NCI-H526 (cell line): ENCODE data around the gene USP30.
"Not testable (repeated sequence)": the region's sequence is repeated elsewhere in the genome, so short reads cannot be mapped to it uniquely, and the experiment has no call there.

Source experiments
- DNase-seq, 2 experiments: peaks; one replicate each; lab custom pipeline; 2025; lab: John Stamatoyannopoulos, UW

The USP30 gene

DNA sequence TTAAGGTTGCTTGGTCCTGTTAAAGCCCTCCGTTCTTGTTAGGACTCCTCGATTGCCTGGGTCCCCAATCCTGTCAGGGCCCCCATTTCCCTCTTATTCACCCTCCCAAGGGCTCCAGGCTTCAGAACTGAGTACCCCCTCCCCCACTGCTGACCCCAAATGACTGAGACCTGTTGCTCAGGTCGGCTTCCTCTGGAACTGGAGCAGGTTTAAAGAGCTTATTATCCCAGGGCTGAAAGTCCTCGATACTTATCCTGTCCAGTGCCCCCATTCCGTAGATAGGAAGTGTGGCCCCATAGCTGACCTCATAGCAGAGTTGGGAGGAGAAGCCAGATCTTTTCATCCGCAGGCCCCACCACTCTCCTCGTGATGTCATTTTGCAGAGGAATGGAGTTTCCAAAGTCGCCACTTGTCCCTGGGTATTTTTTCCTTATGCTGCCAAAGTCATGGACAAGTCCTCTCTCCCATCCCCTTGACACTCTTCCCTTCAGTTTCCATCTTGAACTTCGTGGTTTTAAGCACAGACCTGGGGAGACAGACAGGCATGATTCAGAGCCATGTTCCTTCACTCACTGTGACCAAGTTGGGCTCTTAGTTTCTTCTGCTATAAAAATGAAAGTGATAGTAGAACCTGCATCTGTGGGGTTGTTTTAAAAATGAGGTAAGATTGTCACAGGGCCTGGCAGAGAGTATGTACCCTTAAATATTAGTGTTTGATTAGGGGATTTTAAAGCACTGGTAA lies 1.2 kb downstream of the USP30 start:
- no peak for DNase-seq

- DNase-seq, result not testable (repeated sequence)
These were observed 1.7 kb downstream of the USP30 start for GRCh38 chr12:109054124-109054513.

DNA sequence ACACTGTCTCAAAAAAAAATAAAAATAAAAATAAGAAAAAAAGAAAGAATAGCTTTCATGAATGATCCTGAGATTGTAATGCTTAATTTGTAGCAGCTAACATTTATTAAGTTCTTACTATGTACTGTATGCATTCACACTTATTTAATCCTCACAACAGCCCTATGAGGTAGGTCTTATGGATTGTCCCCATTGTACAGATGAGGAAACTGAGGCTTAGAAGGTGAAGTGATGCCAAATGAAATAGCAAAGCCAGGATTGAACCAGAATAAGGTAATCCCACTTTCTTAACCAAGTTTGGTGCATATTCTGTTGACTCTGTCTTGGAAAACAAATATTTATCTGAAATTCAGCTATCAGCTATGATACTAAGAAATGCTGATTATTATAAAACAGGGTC lies 2.1 kb downstream of the USP30 start:
- DNase-seq, result no peak

- no peak for DNase-seq
These were observed 4.5 kb downstream of the USP30 start for GRCh38 chr12:109056891-109057290.

DNA sequence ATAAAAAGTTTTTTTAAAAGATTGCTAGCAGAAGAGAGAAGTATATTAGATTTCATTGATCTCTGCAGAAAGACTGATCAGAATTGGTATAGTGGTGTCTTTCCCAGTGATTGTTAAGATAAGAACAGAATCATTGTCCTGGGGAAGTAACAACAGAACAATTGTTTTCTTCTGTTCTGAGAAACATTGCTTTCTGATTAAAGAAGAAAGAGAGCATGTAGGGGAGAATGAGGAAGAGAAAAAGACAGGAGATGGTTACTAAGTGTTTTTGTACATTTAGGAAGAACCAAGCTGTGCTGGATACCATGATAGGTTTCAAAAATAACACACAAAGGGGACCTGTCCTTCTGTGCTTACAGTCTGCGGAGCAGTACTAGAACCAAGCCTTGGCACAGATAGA lies 5.0 kb downstream of the USP30 start:
- DNase-seq, result no peak

GRCh38 chr12:109058773-109059172 lies 6.4 kb downstream of the USP30 start:
- DNase-seq, result no peak

DNA sequence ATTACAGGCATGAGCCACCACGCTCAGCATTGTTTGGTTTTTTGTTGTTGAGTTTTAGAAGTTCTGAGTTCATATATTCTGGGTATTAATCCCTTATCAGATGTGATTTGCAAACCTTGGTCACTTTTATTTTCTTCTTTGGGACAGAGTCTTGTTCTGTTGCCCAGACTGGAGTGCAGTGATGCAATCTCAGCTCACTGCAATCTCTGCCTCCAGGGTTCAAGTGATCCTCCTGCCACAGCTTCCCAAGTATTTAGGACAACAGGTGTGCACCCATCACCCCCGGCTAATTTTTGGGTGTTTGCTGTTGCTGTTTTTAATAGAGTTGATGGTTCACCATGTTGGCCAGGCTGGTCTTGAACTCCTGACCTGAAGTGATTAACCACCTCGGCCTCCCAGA lies 11.8 kb downstream of the USP30 start:
- DNase-seq, result no peak

- DNase-seq, result no peak
These were observed 12.9 kb downstream of the USP30 start for GRCh38 chr12:109065154-109065852.

- no peak for DNase-seq
These were observed 13.4 kb downstream of the USP30 start for GRCh38 chr12:109065853-109066193.

DNA sequence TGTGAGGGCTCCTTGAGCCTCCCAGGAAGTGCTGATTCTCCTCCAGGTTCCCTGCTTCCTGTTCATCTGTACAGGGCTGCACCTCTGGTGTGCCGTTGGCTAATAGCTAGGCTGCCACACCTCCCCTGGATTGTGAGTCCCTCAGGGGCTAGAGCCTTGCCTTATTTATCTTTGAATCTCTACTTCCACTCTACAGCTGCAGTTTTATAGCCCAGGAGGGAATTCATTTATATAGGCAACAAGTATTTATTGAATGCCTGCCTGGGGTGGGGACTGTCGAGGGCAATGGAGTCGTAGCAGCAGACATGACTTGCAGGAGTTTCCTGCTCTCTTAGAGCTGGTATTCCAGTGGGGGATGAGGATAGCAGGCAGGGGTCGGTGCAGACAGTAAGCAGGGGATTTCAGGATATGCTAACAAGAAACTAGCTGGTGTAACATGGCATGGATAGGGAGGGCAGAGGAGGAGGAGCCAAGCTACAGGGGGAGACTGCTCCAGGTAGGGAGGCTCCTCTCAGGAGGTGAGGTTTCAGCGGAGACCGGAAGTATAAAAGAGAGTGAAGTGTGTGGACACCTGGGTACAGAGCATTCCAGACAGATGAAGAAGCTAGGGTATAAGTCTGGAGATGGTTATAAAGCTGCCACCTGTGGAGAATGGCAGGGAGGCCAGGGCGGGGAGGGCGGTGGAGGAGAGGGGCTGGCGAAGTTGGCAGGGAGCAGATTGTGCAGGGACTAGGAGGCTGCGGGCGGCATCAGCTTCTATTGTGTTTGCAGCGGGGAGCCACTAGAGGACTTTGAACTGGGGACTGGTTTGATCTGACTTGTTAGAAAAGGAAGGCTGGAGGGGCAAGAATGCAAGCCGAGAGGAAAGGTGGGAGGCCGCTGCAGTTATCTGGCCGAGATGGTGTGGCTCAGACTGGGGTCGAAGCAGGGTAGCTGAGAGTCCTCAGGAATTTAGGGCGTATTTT lies 17.2 kb downstream of the USP30 start:
- DNase-seq, result peak; percentile 2 to 14

DNA sequence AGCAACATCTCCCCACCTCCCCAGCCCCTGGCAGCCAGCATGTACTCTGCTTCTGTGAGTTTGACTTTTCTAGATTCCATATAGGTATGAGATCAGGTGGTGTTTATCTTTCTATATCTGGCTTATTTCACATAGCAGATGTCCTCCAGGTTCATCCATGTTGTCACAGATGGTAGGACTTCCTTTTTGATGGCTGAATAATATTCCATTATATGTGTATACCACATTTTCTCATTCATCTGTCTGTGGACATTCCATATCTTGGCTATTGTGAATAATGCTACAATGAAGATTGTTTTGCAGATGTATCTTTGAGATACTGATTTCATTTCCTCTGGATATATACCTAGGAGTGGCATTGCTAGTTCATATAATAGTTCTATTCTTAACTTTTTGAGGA lies 22.5 kb downstream of the USP30 start:
- DNase-seq, result no peak

GRCh38 chr12:109082751-109083150 lies 30.4 kb downstream of the USP30 start:
- no peak for DNase-seq

DNA sequence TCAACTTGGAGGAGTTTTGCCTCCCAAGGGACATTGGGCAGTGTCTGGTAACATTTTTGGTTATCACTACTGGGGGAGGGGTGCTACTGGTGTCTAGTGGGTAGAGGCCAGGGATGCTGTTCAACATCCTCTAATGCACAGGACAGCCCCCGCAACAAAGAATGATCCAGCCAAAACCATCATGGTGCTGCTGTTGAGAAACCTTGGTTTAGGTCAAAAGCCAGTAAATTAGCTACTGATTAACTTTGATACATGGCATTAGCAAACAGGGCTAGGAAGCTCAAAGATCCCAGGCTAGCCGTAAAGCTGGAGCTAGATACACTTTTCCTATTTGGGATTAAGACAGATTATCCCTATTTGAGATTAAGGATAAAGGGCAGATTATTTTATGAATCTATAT lies 32.0 kb downstream of the USP30 start:
- no peak for DNase-seq

DNA sequence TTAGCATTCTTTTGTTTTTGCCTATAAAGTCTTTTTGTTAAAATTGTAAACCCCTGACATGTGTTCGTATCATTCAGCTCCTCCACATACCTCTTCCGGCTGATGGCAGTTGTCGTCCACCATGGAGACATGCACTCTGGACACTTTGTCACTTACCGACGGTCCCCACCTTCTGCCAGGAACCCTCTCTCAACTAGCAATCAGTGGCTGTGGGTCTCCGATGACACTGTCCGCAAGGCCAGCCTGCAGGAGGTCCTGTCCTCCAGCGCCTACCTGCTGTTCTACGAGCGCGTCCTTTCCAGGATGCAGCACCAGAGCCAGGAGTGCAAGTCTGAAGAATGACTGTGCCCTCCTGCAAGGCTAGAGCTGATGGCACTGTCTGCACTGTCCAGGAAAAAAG lies 33.2 kb downstream of the USP30 start:
- no peak for DNase-seq

GRCh38 chr12:109087250-109087649 lies 34.9 kb downstream of the USP30 start:
- no peak for DNase-seq

DNA sequence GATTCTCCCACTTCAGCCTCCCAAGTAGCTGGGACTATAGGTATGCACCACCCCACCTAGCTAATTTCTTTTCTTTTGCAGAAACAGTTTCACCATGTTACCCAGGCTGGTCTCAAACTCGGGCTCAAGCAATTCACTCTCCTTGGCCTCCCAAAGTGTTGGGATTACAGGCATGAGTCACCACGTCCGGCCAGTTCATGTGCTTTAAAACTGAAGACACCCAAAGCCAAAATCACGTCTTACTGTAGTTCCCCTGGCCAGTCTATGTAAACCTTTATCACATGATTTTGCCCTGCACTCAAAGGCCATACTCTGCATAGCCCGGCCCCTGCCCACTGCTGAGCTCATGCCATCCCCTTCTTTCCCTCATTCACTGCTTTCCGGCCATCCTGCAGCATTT lies 36.4 kb downstream of the USP30 start:
- DNase-seq, result no peak

DNA sequence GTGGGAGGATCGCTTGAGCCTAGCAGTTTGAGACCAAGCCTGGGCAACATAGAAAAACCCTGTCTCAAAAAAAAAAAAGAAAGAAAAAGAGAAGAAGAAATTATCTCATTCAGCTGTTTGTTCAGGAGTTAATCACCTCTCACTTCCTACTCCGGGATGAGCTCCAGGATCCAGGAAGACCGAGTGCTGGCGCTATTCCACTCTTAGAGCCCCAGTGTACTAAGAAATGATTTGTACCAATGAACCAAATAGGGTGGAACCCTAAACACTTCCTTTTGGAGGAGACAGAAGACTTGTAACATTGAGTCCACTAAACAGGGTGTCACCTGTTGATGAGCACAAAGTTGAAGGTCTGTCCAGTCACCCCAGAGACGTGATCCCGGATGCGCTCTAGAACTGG lies 37.3 kb downstream of the USP30 start:
- no peak for DNase-seq

GRCh38 chr12:109092497-109093021 lies 40.2 kb downstream of the USP30 start:
- DNase-seq, result no peak

DNA sequence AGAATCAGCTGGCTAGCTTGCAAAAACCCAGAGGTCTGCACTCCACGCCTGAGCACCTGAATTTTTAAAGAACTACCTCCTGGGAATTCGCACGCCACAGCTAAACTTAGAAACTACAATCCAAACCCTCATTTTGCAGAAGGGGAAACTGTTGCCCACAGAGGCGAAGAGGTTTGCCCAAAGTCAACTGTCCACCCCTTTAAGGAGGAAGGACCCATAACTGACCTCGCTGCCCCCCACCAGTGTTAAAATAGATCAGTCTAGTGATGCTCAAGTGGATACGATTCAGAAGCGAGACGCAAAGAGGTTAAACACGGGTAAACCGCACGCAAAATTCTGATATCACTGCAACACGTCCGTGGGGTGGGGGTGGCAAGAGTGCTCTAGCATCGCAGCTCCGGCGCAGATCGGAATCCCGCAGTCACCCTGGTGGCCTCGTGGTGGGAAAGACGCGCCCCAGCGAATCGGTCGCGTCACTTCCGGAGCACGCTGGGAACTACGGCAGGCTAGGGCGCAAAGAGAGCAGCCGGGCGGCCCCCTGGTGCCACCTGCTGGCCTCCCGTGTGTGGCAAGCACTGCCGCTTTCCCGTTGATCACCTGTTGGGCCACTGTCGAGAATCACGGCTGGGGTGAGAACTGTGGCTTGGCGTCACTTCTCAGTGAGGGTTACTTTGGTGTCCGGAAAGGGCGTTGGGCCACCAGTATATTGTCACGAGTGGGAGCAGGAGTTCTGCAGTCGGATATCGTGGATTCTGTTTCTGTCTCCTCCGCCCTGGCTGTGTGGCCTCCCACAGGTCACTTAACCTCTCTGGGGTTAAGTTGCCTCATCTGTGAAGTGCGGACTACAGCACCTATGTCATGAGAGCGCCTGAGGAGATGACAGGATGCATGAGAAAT lies 40.9 kb downstream of the USP30 start, which contains the start of gene ALKBH2:
Gene ALKBH2 (minus strand): TSS at position 451 of the 897 bp plus-strand sequence. CDS start 686 bp downstream, outside the sequence.
- peak; percentile 87 to 95 for DNase-seq

DNA sequence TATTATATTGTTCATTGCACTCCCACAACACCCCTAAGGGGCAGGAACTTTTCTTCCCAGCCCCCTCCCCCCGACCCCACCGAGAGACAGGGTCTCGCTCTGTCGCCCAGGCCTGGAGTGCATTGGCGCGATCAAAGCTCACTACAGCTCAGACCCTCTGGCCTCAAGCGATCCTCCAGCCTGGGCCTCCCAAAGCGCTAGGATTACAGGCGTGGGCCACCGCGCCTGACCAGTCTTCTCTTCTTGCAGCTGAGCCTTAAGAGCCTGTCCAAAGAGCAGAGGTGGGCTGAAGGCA lies 44.7 kb downstream of the USP30 start:
- no peak for DNase-seq

- DNase-seq, result peak; percentile 87 to 98
These were observed 45.2 kb downstream of the USP30 start, which contains the start of gene UNG for GRCh38 chr12:109097435-109098182. UNG (plus strand) TSS chr12:109097597; CDS start chr12:109097680, 83 bp downstream.
